ENCODE results near the gene CSNK2A1. TPM values are rescaled to one million over a fixed set of nuclear protein-coding genes. Genes with fewer than 3 reads are reported as not detected.

Gene CSNK2A1
- total RNA-seq, 1 donor from 2014 or later: 121 TPM

GRCh38 chr20:433300-433975, 110.2 kb downstream of the CSNK2A1 start:
- intact Hi-C loops (cut with micrococcal nuclease): loop anchor here (1.0 kb wide), 3 partner anchors 25 to 79 kb away; partner anchors contain the start of genes RBCK1 and TBC1D20

- intact Hi-C loops (cut with micrococcal nuclease): loop anchor here (1.0 kb wide), 3 partner anchors 24 to 78 kb away; partner anchors contain the start of genes RBCK1 and TBC1D20
Measured at GRCh38 chr20:432677-433299, 110.8 kb downstream of the CSNK2A1 start.

GRCh38 chr20:432208-432607, 111.4 kb downstream of the CSNK2A1 start:
- intact Hi-C loops (cut with micrococcal nuclease): no loop called here

- intact Hi-C loops (cut with micrococcal nuclease): loop anchor here (1.0 kb wide), 1 partner anchor 48 kb away; no protein-coding TSS in a partner anchor
Measured at GRCh38 chr20:431012-431904, 112.3 kb downstream of the CSNK2A1 start.

GRCh38 chr20:430091-430999, 113.2 kb downstream of the CSNK2A1 start:
- intact Hi-C loops (cut with micrococcal nuclease): no loop called here

- intact Hi-C loops (cut with micrococcal nuclease): no loop called here
Measured at GRCh38 chr20:428658-429200, 114.9 kb downstream of the CSNK2A1 start.

GRCh38 chr20:427849-428657, 115.5 kb downstream of the CSNK2A1 start:
- intact Hi-C loops (cut with micrococcal nuclease): no loop called here

- intact Hi-C loops (cut with micrococcal nuclease): no loop called here
Measured at GRCh38 chr20:427401-427800, 116.2 kb downstream of the CSNK2A1 start.

- intact Hi-C loops (cut with micrococcal nuclease): no loop called here
Measured at GRCh38 chr20:426566-426965, 117.0 kb downstream of the CSNK2A1 start.

Other genes with a start within 250 kb of the CSNK2A1 start
- 25.0 and 25.2 TPM in 2 replicates for gene ZCCHC3, start 246.2 kb downstream of the CSNK2A1 start, total RNA-seq
- 2.4 TPM in 2 replicates for gene SOX12, start 218.2 kb downstream of the CSNK2A1 start, total RNA-seq
- 1.5 and 2.5 TPM in 2 replicates for gene NRSN2, start 196.7 kb downstream of the CSNK2A1 start, total RNA-seq
- gene TRIB3, start 163.0 kb downstream of the CSNK2A1 start, total RNA-seq: 27.1 and 29.1 TPM in 2 replicates
- 131 and 134 TPM in 2 replicates for gene RBCK1, start 135.5 kb downstream of the CSNK2A1 start, total RNA-seq
- 40.2 and 40.3 TPM in 2 replicates for gene TBC1D20, start 81.3 kb downstream of the CSNK2A1 start, total RNA-seq
- not detected in 2 replicates for gene TCF15, start 66.5 kb upstream of the CSNK2A1 start, total RNA-seq
- gene SRXN1, start 109.4 kb upstream of the CSNK2A1 start, total RNA-seq: 16.8 and 17.1 TPM in 2 replicates
- not detected in 2 replicates for gene SCRT2, start 132.0 kb upstream of the CSNK2A1 start, total RNA-seq
- not detected in 2 replicates for gene SLC52A3, start 224.7 kb upstream of the CSNK2A1 start, total RNA-seq

Measured in T-helper 1 cell treated with Interleukin-12 subunit alpha and Interleukin-12 subunit beta and Interleukin-4 antibody, amounts not matched to agents 30 ng/mL and 1 ng/mL, for 36 hours (primary cell).